Activated CD4-positive, CD25-positive, alpha-beta regulatory T cell treated with anti-CD3 and anti-CD28 coated beads, Interleukin-2, amount 50 U/mL, for 24 hours (primary cell): ENCODE measurements around the gene RAPGEF5.

Experiments used
- ATAC-seq, 2 donors: fragments of 150-1000 bp; cut with Tn5 transposase; one replicate each; pipeline ENCODE4 v1.10.0; 2021; ENCODE audit warnings: mild to moderate bottlenecking in 1 of 2, moderate library complexity in 1 of 2

RAPGEF5 gene

GRCh38 chr7:22343612-22344011, 13.3 kb downstream of the RAPGEF5 start:
- ATAC-seq: no peak

DNA sequence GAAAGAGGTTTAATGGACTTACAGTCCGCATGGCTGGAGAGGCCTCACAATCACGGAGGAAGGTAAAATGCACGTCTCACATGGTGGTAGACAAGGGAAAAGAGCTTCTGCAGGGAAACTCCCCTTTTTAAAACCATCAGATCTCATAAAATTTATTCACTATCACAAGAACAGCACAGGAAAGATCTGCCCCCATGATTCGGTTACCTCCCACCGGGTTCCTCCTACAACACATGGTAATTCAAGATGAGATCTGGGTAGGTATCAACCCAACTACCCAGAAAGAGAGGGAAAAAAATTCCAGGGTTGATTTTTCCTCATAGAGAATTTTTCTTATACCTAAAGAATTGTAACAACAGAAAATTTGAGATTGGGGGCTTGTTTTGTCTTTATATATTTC, 13.9 kb downstream of the RAPGEF5 start:
- ATAC-seq: no peak

GRCh38 chr7:22339725-22340390, 17.1 kb downstream of the RAPGEF5 start:
- no peak for ATAC-seq

DNA sequence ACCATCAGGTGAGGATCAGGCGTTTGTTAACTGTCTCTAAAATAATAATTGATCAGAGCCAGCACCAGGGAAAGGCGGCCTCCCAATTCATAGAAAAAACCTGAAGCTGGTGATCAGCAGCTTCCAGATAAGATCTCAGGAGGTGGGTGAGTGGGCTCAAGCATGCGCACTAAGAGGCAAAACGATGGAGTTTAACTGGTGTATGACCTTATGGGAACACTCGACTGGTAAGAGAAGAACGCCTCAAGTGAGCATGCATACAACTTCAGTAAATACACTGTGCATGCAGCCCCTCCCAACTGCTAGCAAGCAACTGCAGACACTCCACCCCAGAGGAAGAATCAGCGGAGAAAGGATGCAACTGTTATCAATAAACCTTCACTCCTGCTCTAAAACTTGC, 18.1 kb downstream of the RAPGEF5 start:
- no peak for ATAC-seq

- no peak for ATAC-seq
Observed at GRCh38 chr7:22338411-22338810, 18.5 kb downstream of the RAPGEF5 start.

DNA sequence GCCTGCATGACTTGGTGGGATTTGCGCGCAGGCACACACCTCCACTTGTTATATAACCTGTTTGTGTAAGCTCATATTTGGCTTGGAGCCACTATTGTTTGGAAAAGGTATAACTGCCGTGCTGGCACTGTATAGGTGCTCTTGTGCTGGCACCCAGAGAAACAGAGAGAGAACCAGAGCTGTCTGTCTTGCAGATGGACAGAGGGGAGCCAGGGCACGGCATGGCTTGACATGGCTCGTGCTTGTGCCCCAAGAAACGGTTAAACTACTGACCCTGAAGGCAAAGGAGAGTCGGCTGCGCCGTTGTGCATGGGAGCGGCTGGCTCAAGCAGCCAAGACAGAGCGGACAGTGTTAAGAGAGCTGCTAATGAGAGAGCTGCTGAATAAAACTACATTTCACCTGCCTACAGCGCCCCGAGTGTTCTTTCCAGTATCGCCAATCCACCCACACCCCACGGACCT, 23.2 kb downstream of the RAPGEF5 start:
- ATAC-seq: no peak

DNA sequence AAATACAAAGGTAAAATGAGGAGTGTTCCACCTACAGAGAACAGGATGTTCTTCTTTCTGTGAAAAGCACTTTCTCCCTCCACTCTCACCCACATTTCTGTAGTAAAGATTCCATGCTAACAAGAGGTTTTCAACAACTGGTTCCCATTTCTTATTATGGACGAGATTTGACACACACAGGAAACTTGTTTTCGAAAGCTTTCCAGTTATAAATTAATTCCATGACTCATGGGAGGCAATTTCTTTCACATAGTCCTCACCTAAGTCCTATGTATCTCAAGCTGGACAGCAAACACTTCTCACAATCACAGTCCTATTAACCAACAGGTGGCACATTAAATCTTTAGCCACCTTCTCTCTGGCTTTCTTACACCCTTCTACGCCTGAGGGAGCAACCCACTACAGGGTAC, 24.5 kb downstream of the RAPGEF5 start:
- no peak for ATAC-seq

DNA sequence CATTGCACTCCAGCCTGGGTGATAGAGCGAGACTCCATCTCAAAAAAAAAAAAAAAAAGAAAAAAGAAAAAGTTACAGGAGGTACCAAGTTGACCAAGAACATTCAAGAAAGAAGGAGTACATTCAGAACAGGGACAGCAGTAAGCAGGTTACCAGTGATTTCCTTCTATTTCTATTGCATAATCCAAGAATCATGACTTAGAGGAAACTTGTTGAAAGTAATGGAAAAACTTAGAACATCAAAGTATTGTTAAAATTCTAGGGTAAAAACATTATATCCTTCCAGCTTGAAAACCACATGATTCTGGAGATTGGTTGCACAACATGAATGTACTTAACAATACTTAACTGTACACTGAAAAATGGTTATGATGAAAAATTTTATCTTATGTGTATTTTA, 25.2 kb downstream of the RAPGEF5 start:
- no peak for ATAC-seq

DNA sequence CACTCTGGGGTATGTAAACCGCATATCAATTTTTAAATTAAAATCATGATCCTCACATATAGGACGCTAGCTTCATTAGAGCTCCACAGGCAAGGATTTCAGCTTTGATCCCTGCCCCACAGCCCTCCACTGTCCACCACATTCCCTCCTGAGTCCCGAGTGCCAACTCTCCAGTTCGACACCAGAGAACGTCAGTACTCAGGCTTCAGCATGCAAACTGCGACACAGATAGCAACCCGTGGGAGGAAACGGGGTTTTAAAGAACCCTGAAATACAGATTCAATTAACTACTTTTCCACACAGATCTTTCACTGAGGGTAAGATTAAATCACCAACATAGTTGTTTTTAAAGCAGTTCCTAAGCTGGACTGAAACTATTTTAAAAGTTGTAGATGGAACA, 26.1 kb downstream of the RAPGEF5 start:
- ATAC-seq: no peak

GRCh38 chr7:22329816-22330524, 27.0 kb downstream of the RAPGEF5 start:
- ATAC-seq: no peak

GRCh38 chr7:22326181-22326580, 30.8 kb downstream of the RAPGEF5 start:
- no peak for ATAC-seq

DNA sequence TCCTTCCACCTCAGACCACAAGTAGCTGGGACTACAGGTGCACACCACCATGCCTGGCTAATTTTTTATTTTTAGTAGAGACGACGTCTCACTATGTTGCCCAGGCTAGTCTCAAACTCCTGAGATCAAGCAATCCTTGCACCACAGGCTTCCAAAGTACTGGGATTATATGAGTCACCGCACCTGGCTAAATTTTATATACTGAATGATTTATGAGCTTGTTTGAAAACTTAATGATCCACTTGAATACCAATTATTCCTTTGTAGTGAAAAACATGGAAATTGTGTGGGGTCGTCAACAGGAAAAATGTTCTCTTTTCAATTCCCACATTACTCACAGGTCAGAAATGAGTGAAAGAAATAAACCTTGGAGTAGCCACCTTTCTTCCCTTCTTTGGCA, 31.3 kb downstream of the RAPGEF5 start:
- ATAC-seq: no peak

GRCh38 chr7:22323714-22324113, 33.2 kb downstream of the RAPGEF5 start:
- no peak for ATAC-seq

GRCh38 chr7:22320416-22320815, 36.5 kb downstream of the RAPGEF5 start:
- no peak for ATAC-seq

GRCh38 chr7:22319424-22320403, 37.2 kb downstream of the RAPGEF5 start:
- ATAC-seq: no peak

- ATAC-seq: no peak
Observed at GRCh38 chr7:22318376-22318775, 38.6 kb downstream of the RAPGEF5 start.

GRCh38 chr7:22317632-22318031, 39.3 kb downstream of the RAPGEF5 start:
- no peak for ATAC-seq

- no peak for ATAC-seq
Observed at GRCh38 chr7:22316914-22317313, 40.0 kb downstream of the RAPGEF5 start.

DNA sequence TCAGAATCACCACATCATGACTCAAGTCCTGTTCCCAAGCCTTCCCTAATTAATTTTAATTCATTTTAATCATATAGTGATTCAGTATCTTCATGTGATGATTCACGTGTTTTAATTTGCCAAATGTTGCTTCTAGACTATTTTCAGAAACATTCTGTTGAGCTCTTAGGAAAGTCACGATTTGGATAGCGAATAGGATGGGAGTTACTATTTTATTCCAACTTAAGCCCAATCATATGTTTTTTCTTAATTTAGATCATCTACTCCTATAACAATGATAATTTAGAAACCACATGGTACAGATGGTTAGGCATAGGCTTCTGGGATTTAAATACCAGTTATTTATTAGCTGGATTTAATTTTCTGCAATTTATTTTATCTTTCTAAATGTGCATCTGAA, 49.1 kb downstream of the RAPGEF5 start:
- no peak for ATAC-seq

GRCh38 chr7:22305706-22306105, 51.2 kb downstream of the RAPGEF5 start:
- ATAC-seq: no peak

GRCh38 chr7:22302951-22303423, 54.0 kb downstream of the RAPGEF5 start:
- no peak for ATAC-seq

- ATAC-seq: no peak
Observed at GRCh38 chr7:22302193-22302592, 54.8 kb downstream of the RAPGEF5 start.

GRCh38 chr7:22301790-22302189, 55.2 kb downstream of the RAPGEF5 start:
- ATAC-seq: no peak
